Motor neuron (in vitro differentiated cells): Measurements from ENCODE around the gene CSPG4. TPM values are rescaled to one million over a fixed set of nuclear protein-coding genes. Genes with fewer than 3 reads are reported as not detected.

Source experiments
- ATAC-seq, 8 experiments: fragments of 200-7000 bp; cut with Tn5 transposase; replicated peaks in 6 of 8; 2 replicates each; pipeline ENCODE4 v1.8.0; 2021; ENCODE audit warnings: mild to moderate bottlenecking in 8 of 8, moderate library complexity in 8 of 8
- H3K27ac ChIP-seq, 2 donors: fragments of 250-450 bp; sonication (Bioruptor Pico); 2 replicates each; pipeline ENCODE4 v1.9.0; 2021; ENCODE audit warnings: antibody characterized with exemption in 2 of 2, mild to moderate bottlenecking in 2 of 2, moderate library complexity in 1 of 2
- H3K4me1 ChIP-seq, 2 donors: fragments of 250-450 bp; sonication (Bioruptor Pico); replicated peaks in 1 of 2; 2 replicates each; pipeline ENCODE4 v1.6.1; 2021; ENCODE audit warnings: antibody characterized with exemption in 2 of 2, mild to moderate bottlenecking in 2 of 2, moderate library complexity in 1 of 2
- H3K4me3 ChIP-seq, 5 donors: fragments of 250-450 bp; sonication (Bioruptor Pico); 2 replicates each; pipeline ENCODE4 v1.9.0; 2021; ENCODE audit warnings: antibody characterized with exemption in 5 of 5, mild to moderate bottlenecking in 5 of 5, moderate library complexity in 4 of 5
- WGBS, 10 experiments: fragments of 450-650 bp; shearing (Covaris generic); methylation state at CpG; one replicate each; pipeline ENCODE4 v1.0.0; 2022; 5-methylcytosine and 5-hydroxymethylcytosine counted together
- in situ Hi-C, 9 experiments: fragments of 400-800 bp; cut with MboI; loops; one replicate each; pipeline ENCODE4 v1.15.0; 2021; ENCODE audit warnings: low sequenced_read_pairs in 9 of 9, low pct_unique_long_range_greater_than_20kb in 2 of 9; ENCODE audit not compliant: unreplicated experiment in 9 of 9
- total RNA-seq, 8 experiments: library from RNA; unstranded; fragments of 300-600 nt; gene quantifications; 2 replicates each; pipeline versions ENCODE4 v1.2.3 to v1.2.4, GENCODE V29; 2022

CSPG4 gene
- total RNA-seq, 8 experiments from 2014 or later = 0.05 to 5.5 (median 1.1) TPM

- H3K4me3 ChIP-seq = no peak overlapping the region
- no peak for ATAC-seq
- in situ Hi-C loops = no loop called here
- H3K4me1 ChIP-seq = peaks cover 10 to 14% of the 10 kb centered on the region in 2 donors
- no peak overlapping the region for H3K27ac ChIP-seq
- WGBS, 10 experiments = 94 to 100% (median 98%) methylated on average over 3 to 11 of the region's 22 CpGs; no CpG with 5 or more reads in 5 of the 10 experiments
These were observed 55.8 kb downstream of the CSPG4 start for GRCh38 chr15:75656813-75657212.

DNA sequence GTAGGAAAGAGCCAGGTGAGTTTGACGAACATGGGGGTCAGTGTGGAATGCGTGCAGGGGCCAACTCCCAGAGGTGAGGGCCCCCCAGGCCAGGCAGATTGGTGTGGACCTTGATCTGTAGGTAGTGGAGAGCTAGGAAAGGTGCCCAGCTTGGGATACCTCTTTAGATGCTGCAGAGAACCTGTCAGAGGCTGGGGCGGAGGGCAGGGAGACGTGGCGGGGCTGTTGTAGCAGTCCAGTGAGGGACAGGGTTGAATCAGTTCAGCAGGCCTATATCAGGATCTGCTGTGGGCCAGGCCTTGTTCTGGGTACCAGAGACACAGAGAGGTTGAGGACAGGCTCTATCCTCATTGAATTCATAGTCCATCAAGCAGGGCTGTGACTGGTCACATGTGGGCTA is 56.3 kb downstream of the CSPG4 start:
- ATAC-seq = no peak
- in situ Hi-C loops = no loop called here
- WGBS, 10 experiments = 85 to 100% (median 90%) methylated on average over 1 to 5 of the region's 5 CpGs; no CpG with 5 or more reads in 6 of the 10 experiments

GRCh38 chr15:75655931-75656330 is 56.7 kb downstream of the CSPG4 start:
- H3K4me1 ChIP-seq = peaks cover 11 to 23% of the 10 kb centered on the region in 2 donors
- in situ Hi-C loops = no loop called here
- H3K27ac ChIP-seq = no peak overlapping the region
- no peak for ATAC-seq
- H3K4me3 ChIP-seq = no peak overlapping the region
- WGBS, 10 experiments = 36 to 88% (median 67%) methylated on average over 2 to 4 of the region's 4 CpGs; no CpG with 5 or more reads in 7 of the 10 experiments

More for the DNA sequence above, 56.3 kb downstream of the CSPG4 start:
- H3K27ac ChIP-seq = no peak overlapping the region
- no peak overlapping the region for H3K4me3 ChIP-seq
- H3K4me1 ChIP-seq = peaks cover 11 to 19% of the 10 kb centered on the region in 2 donors

GRCh38 chr15:75654201-75654907 is 58.3 kb downstream of the CSPG4 start:
- Histone ChIP-seq H3K4me3 (no peak overlapping the region), H3K4me1 (peaks cover 11 to 26% of the 10 kb centered on the region in 2 donors), H3K27ac (no peak overlapping the region)
- in situ Hi-C loops = no loop called here
- peak in 2 of 8 experiments; percentile 16 to 37 for ATAC-seq
- 80 to 100% (median 80%) methylated on average over 1 of the region's 4 CpGs; no CpG with 5 or more reads in 7 of the 10 experiments for WGBS, 10 experiments

DNA sequence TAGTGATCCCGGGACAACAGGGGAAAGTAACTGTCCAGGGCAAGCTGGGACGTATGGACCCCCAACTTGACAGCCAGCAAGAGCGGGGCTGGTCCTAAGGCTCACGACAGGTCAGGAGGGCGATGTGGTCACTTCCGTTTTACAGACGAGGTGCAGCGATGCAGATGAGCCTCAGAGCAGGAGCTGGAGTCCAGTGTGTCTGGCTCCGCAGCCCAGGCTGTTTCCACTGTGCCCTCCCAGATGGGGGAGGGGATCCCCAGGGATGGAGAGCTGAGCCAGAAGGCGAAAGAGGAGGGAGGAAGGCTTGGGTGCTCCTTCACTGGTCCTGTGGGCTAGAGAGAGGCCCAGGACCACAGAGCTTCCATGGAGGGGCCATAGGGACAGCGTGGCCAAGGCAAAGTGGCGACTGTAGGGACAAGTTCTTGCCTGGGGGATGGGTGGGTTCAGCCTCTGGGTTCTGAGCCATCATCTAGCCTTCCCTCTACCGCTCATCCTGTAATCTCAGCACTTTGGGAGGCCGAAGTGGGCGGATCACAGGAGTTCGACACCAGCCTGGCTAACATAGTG is 59.2 kb downstream of the CSPG4 start:
- in situ Hi-C loops = no loop called here
- peak in 1 of 8 experiments; percentile 25 for ATAC-seq
- H3K27ac ChIP-seq = no peak overlapping the region
- peaks cover 13 to 35% of the 10 kb centered on the region in 2 donors for H3K4me1 ChIP-seq
- 54 to 87% (median 72%) methylated on average over 3 to 9 of the region's 16 CpGs; no CpG with 5 or more reads in 3 of the 10 experiments for WGBS, 10 experiments
- H3K4me3 ChIP-seq = no peak overlapping the region

DNA sequence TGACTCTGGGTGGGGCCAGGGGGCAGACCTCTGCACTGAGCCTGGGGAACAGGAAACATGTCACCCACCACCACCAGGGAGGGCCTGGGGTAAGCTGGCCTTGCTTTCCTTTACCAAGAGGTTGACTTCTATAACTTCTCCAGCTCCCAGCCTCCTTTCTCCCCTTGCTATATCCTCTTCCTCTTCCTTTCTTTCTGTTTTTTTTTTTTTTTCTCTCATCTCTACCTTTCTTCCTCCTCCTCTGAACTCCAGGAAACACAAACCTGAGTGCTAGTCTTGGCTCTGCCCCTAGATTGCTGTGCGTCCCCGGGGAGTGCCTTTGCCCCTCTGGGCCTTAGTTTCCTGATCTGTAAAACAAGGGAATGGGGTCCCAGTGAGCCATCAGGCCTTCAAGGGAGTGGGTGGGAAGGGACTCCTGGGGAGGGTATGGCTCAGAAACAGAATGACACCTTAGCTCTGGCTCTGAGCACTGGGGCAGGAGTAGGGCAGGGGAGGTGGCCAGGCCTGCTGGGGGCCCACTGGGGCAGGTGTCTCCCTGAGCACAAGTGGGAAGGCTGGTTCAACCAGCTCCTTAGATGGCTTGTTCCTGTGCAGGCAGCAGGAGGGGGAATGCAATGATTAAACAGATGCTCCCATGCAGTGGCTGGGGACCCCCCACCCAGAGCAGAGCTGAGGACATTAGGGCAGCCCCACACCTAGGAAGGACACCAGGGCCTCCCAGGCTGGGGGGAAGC is 60.7 kb downstream of the CSPG4 start:
- peaks cover 16 to 35% of the 10 kb centered on the region in 2 donors for H3K4me1 ChIP-seq
- 42 to 100% (median 67%) methylated on average over 1 to 2 of the region's 2 CpGs; no CpG with 5 or more reads in 5 of the 10 experiments for WGBS, 10 experiments
- no peak overlapping the region for H3K27ac ChIP-seq
- no peak overlapping the region for H3K4me3 ChIP-seq
- ATAC-seq = no peak
- in situ Hi-C loops = no loop called here

- in situ Hi-C loops = no loop called here
- ATAC-seq = peak in 2 of 8 experiments; percentile 0 to 1
- no peak overlapping the region for H3K27ac ChIP-seq
- WGBS, 10 experiments = 0 to 73% (median 40%) methylated on average over 1 to 2 of the region's 9 CpGs; no CpG with 5 or more reads in 4 of the 10 experiments
- peaks cover 16 to 35% of the 10 kb centered on the region in 2 donors for H3K4me1 ChIP-seq
- H3K4me3 ChIP-seq = no peak overlapping the region
These were observed 61.5 kb downstream of the CSPG4 start for GRCh38 chr15:75650908-75651809.

DNA sequence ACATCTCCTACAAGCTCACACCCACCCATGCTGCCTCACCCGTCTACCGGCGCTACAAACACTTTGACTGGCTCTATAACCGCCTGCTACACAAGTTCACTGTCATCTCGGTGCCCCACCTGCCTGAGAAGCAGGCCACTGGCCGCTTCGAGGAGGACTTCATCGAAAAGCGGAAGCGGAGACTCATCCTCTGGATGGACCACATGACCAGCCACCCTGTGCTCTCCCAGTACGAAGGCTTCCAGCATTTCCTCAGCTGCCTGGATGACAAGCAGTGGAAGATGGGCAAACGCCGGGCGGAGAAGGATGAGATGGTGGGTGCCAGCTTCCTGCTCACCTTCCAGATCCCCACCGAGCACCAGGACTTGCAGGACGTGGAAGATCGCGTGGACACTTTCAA is 62.8 kb downstream of the CSPG4 start:
- Histone ChIP-seq H3K4me3 (no peak overlapping the region), H3K4me1 (peaks cover 16 to 35% of the 10 kb centered on the region in 2 donors)
- no peak for ATAC-seq

GRCh38 chr15:75649045-75649761 is 63.4 kb downstream of the CSPG4 start:
- in situ Hi-C loops = no loop called here
- H3K4me1 ChIP-seq = peaks cover 16 to 35% of the 10 kb centered on the region in 2 donors
- WGBS, 10 experiments = 37 to 100% (median 58%) methylated on average over 1 to 9 of the region's 19 CpGs; no CpG with 5 or more reads in 5 of the 10 experiments
- no peak for ATAC-seq
- peak overlapping the region in 4 of 5 donors; percentile 55 to 91 (median 76) for H3K4me3 ChIP-seq
- H3K27ac ChIP-seq = no peak overlapping the region

More for the DNA sequence above, 62.8 kb downstream of the CSPG4 start:
- in situ Hi-C loops = no loop called here
- 74 to 94% (median 90%) methylated on average over 2 to 7 of the region's 18 CpGs; no CpG with 5 or more reads in 6 of the 10 experiments for WGBS, 10 experiments
- H3K27ac ChIP-seq = no peak overlapping the region

GRCh38 chr15:75648156-75649000 is 64.3 kb downstream of the CSPG4 start:
- Histone ChIP-seq H3K4me1 (peaks cover 16 to 33% of the 10 kb centered on the region in 2 donors), H3K4me3 (peak overlapping the region; percentile 53 to 91 (median 76)), H3K27ac (peak overlapping the region in 1 of 2 donors; percentile 80)
- 0 to 20% (median 0%) methylated on average over 1 to 7 of the region's 34 CpGs; no CpG with 5 or more reads in 5 of the 10 experiments for WGBS, 10 experiments
- peak; percentile 6 to 49 (median 36) for ATAC-seq
- in situ Hi-C loops = no loop called here
